Measurements from ENCODE around the gene ERICH4.

Gene ERICH4

DNA sequence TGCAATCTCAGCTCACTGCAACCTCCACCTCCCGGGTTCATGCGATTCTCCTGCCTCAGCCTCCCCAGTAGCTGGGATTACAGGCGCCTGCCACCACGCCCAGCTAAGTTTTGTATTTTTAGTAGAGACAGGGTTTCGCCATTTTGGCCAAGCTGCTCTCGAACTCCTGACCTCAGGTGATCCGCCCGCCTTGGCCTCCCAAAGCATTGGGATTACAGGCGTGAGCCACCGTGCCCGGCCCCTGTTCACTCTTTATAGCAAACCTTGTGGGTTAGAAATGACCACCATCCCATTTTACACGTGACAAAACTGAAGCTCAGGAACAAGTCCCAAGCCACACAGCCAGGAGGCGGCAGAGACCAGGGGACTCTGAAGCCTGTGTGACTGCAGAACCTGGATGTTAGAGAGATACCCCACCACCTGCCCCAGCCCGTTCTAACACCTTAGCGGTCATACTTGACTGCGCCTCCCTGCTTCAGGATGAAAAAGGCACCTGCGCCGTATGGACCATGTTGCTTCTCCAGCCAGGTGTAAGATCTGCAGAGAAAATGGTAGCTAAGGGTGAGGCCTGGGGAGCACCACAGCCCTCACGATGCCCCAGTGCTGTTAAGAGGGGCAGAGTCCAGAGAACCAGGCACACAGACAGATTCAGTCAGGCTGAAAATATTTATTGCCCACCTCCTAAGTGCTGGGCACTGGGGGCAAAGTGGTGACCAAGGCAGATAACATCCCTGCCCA lies 6.9 kb upstream of the ERICH4 start:
- no peak for DNase-seq

- DNase-seq: no peak
Measured at GRCh38 chr19:41436674-41436951, 6.3 kb upstream of the ERICH4 start.

GRCh38 chr19:41437944-41438574 lies 4.9 kb upstream of the ERICH4 start:
- DNase-seq: no peak

- peak; percentile 98 for DNase-seq
Measured at GRCh38 chr19:41439441-41440222, 3.3 kb upstream of the ERICH4 start, which contains the start of gene DMAC2. TSS of gene DMAC2 (minus strand) at chr19:41439912. CDS start at chr19:41439899, 13 bp downstream.

- no peak for DNase-seq
Measured at GRCh38 chr19:41441321-41441945, 1.5 kb upstream of the ERICH4 start.

- DNase-seq: no peak
Measured at GRCh38 chr19:41443813-41444455, 978 bp downstream of the ERICH4 start.

DNA sequence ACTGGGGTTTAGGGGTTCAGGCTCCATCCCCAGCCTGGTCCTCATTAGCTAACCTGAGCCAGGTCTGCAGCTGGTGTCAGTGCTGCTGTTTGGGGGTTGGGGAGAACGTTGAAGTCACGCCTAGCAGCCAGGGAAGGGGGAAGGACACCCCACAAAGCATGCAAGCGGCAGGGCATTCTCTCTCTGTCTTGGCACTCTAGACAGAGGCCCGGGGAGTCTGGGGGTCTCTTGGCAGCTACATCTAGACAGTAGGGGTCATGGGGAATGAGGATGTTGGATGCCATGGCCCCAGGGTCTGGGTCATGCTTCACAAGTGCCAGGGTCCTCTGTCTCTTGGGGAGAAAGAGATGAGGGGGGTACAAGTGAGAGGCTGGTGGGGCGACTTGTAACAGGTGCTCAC lies 2.6 kb downstream of the ERICH4 start:
- DNase-seq: no peak

DNA sequence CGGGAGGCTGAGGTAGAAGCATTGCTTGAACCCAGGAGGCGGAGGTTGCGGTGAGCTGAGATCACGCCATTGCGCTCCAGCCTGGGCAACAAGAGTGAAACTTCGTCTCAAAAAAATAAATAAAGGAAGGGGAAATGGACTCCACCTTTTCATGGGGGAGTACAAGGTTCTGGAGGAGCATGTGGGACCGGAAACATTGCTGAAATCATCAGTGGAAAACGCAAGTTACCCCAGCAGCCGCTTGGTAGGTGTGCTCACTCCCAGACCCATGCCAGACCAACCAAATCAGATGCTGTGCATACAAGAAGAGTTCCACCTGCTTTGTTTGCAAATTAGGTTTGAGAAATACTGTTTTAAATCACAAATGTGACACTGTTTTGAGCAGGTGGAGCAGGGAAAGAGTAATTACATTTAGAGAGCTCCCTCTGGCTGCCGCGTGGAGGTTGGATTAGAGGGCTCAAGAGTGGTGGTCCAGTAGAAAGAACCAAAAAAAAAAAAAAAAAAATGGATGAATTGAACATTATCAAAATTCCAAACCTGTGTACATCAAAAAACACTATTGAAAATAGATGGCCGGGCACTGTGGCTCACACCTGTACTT lies 4.9 kb downstream of the ERICH4 start:
- DNase-seq: no peak

DNA sequence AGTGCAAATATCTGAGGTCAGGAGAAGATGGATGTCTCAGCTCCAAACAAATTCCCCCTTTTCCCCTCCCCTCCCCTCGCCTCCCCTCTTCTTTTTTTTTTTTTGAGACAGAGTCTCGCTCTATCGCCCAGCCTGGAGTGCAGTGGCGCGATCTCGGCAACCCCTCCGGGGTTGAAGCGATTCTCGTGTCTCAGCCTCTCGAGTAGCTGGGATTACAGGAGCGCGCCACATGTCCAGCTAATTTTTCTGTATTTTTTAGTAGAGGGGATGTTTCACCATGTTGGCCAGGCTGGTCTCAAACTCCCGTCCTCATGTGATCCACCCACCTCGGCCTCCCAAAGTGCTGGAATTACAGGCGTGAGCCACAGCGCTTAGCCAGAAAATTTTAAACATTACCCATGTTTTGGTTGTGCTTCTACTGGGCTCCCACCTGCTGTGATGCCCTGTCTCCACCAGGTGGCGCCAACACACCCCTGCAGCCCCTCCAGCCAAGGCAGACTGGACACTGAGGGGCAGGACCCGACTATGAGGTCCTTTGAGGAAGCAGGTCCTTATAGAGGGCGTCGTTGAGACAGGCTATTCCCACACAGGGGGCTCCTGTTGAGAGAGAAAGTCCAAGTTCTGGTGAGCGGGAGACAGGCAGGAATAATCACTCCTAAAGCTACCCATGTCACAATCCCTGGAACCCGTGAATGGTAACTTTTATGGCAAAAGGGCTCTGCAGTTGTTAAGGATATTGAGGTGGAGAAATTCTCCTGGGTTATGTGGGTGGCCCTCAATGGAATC lies 6.3 kb downstream of the ERICH4 start:
- DNase-seq: peak; percentile 77

DNA sequence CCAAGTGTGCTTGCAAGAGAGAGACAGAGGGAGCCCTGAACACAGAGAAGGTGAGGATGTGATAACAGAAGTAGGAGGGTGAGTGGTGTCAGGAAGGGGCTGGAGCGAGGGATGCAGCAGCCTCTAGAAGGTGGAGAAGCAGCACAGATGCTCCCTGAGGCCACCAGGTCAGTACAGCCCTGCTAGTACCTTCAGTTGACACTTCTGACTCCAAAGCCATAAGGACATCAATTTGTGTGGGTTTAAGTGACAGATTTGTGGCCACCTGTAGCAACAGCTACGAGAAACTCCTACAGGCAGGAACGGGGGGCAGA lies 6.9 kb downstream of the ERICH4 start:
- DNase-seq: no peak

GRCh38 chr19:41452584-41453275 lies 9.8 kb downstream of the ERICH4 start:
- no peak for DNase-seq

DNA sequence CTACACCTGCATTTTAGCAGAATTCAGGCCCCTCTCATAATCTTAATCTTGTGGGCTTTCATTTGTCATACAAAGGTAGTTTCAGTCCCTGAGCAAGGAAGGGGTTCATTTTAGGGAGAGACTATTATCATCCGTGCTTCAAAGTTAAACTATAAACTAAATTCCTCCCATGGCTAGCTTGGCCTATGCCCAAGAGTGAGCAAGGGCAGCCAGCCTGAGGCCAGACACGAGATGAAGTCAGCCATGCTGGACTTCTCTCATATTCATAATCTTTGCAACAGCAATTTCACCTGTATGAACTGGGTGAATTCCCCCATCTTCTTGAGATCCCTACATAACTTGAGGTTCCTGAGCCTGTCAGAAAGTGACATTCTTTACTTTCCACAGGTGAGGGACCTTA lies 13.0 kb downstream of the ERICH4 start:
- DNase-seq: no peak

GRCh38 chr19:41456342-41456918 lies 13.5 kb downstream of the ERICH4 start:
- DNase-seq: no peak

GRCh38 chr19:41457241-41457640 lies 14.3 kb downstream of the ERICH4 start:
- no peak for DNase-seq

GRCh38 chr19:41462497-41462896 lies 19.5 kb downstream of the ERICH4 start:
- no peak for DNase-seq

DNA sequence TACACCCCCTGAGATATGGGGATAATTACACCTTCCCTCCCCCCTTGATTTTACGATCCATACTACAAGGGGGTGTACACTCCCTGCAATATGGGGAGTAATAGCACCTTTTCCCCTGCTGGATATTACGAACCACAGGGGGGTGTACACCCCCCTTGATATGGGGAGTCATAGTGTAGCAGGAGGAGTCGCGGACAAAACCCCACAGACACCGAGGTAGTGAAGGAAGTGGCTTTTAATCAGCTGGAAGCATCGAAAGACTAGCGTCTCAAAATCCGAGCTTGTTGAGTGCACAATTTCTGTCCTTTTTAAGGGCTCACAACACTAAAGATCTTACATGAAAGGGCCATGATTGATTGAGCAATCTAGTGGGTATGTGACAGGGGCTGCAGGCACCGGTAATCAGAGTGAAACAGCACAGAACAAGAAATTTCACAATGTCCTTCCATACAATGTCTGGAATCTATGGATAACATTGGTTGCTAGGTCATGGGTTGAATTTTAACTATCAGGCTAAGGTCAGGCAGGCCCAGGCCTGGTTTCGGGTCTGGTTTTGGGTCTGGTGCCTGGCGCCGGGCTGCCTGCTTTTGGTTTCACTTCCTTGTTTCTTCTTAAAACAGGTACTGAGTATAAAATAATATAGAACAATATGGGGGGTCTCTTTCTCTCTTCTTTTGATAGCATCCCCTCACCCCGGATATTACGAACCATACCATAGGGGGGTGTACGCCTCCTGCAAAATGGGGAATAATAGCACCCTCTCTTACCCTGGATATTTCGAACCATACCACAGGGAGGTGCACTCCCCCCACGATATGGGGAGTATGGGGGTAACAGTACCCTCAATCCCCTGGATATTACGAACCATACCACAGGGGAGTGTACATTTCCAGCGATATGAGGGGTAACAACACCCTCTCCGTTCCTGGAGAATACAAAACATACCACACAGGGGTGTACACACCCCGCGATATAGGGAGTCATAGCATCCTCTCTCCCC lies 20.6 kb downstream of the ERICH4 start:
- peak; percentile 35 for DNase-seq

- DNase-seq: no peak
Measured at GRCh38 chr19:41476583-41476982, 33.6 kb downstream of the ERICH4 start.

GRCh38 chr19:41478171-41478570 lies 35.2 kb downstream of the ERICH4 start:
- no peak for DNase-seq

DNA sequence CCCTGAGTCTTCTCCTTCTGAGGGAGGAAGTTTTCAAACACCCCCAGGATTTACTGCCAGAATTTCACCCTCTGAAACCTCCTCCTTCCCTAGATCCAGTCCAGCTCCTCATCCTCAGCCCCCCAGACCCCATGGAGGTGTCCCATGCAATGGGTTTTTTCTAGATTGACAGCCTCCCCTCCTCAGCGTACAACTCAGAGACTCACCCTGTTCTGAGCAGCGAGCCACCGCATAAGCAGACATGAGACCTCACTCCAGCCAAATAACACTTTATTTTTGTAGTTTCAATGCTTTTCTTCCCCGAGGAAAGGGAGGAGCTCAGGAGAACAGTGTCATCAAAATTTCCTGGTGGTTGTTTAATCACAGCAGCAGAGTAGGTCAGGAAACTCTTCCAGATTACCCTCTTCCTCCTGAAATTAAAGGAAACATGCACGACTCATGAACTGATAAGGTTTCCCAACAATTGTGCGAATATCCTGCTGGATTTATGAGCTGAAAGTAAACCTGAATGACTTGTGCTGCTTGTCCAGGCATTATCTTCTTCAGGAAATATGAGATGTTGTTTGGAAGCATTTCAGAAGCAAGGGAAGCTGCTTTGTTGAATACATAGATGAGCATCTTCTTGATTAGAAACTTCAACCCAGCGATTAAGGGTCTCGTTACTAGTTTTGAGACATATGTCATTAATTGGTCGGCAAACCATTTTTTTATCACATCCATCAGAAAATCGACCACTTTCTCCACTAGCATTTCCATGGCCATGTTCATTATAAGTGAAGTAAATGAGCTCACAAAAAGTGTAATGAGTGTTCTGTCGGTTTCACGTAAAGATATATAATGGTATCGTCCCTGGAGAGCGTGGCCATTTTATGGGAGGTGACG lies 36.2 kb downstream of the ERICH4 start:
- DNase-seq: no peak

All from suppressor macrophage treated with lipopolysaccharide for 4 hours (primary cell).